ENCODE results near the gene KDM6A. TPM values are rescaled to one million over a fixed set of nuclear protein-coding genes. Genes with fewer than 3 reads are reported as not detected.
A peak's percentile ranks its signal among the peaks of the same experiment; 100 is the strongest.
"Not testable (repeated sequence)": the region's sequence is repeated elsewhere in the genome, so short reads cannot be mapped to it uniquely, and the experiment has no call there.

The KDM6A gene
- total and polyA plus RNA-seq, 8 donors: 21.1 to 75.0 (median 49.2) TPM

GRCh38 chrX:44904542-44905115 is 31.6 kb downstream of the KDM6A start:
- Histone ChIP-seq H3K9me3 (peaks cover 0 to 4% of the 10 kb centered on the region in 2 donors), H3K36me3 (no peaks in the 10 kb centered on the region), H3K27ac (peak overlapping the region in 1 of 2 donors; percentile 13), H3K27me3 (no peaks in the 10 kb centered on the region), H3K4me3 (no peak overlapping the region), H3K4me1 (peaks cover 8 to 25% of the 10 kb centered on the region in 2 donors)
- DNase-seq (no peak), ATAC-seq (peak; percentile 43)
- TF ChIP-seq, protein P1, sequence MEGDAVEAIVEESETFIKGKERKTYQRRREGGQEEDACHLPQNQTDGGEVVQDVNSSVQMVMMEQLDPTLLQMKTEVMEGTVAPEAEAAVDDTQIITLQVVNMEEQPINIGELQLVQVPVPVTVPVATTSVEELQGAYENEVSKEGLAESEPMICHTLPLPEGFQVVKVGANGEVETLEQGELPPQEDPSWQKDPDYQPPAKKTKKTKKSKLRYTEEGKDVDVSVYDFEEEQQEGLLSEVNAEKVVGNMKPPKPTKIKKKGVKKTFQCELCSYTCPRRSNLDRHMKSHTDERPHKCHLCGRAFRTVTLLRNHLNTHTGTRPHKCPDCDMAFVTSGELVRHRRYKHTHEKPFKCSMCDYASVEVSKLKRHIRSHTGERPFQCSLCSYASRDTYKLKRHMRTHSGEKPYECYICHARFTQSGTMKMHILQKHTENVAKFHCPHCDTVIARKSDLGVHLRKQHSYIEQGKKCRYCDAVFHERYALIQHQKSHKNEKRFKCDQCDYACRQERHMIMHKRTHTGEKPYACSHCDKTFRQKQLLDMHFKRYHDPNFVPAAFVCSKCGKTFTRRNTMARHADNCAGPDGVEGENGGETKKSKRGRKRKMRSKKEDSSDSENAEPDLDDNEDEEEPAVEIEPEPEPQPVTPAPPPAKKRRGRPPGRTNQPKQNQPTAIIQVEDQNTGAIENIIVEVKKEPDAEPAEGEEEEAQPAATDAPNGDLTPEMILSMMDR (IDR thresholded peaks at IDR 0.05): no peak
- intact Hi-C loops (cut with DNase I): no loop called here

DNA sequence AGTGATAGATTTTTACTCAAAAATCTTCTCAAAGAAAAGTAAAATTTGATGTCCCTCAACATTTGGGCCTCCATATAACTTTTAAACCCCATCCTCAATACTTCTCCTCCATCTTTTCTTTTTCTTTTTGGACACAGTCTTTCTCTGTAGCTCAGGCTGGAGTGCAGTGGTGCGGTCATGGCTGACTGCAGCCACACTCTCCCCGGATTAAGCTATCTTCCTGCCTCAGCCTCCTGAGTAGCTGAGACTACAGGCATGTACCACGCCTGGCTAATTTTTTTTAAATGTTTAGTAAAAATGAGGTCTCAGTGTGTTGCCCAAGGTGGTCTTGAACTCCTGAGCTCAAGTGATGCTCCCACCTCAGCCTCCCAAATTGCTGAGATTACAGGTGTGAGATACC is 33.1 kb downstream of the KDM6A start:
- ATAC-seq: no peak
- DNase-seq: no peak
- no peaks in the 10 kb centered on the region for H3K27me3 ChIP-seq
- no peak overlapping the region for H3K27ac ChIP-seq
- H3K4me3 ChIP-seq: no peak overlapping the region
- peaks cover 8 to 17% of the 10 kb centered on the region in 2 donors for H3K4me1 ChIP-seq
- intact Hi-C loops (cut with DNase I): no loop called here
- peaks cover 0 to 4% of the 10 kb centered on the region in 2 donors for H3K9me3 ChIP-seq
- TF ChIP-seq, protein P1 (IDR thresholded peaks at IDR 0.05): no peak
- H3K36me3 ChIP-seq: no peaks in the 10 kb centered on the region

GRCh38 chrX:44906542-44906941 is 33.6 kb downstream of the KDM6A start:
- intact Hi-C loops (cut with DNase I): no loop called here
- no peak for ATAC-seq
- Histone ChIP-seq H3K4me3 (no peak overlapping the region), H3K4me1 (peaks cover 8 to 17% of the 10 kb centered on the region in 2 donors), H3K36me3 (no peaks in the 10 kb centered on the region), H3K27me3 (no peaks in the 10 kb centered on the region), H3K9me3 (peaks cover 0 to 4% of the 10 kb centered on the region in 2 donors), H3K27ac (no peak overlapping the region)
- TF ChIP-seq, protein P1 (IDR thresholded peaks at IDR 0.05): no peak
- DNase-seq: no peak

DNA sequence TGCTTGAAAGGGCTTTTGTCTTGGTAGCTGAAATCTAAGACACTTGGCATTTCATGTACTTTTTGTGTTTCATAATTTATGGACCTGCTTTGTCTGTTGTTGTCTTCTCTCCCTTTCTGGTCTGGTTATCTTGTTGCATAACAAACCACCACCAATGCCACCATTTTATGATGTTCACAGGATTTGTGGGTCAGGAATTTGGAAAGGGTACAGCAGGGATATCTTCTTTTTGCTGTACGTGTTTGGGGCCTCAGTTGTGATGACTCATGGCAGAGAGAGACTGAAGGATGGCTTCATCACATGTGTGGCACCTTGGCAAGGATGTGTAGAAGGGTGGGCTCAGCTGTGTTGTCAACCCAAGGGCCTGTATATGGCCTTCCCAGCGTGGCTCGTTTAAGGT is 35.2 kb downstream of the KDM6A start:
- no peak for ATAC-seq
- no peak overlapping the region for H3K27ac ChIP-seq
- TF ChIP-seq, protein P1 (IDR thresholded peaks at IDR 0.05): no peak
- intact Hi-C loops (cut with DNase I): no loop called here
- no peaks in the 10 kb centered on the region for H3K9me3 ChIP-seq
- peaks cover 8 to 19% of the 10 kb centered on the region in 2 donors for H3K4me1 ChIP-seq
- no peak overlapping the region for H3K4me3 ChIP-seq
- no peaks in the 10 kb centered on the region for H3K36me3 ChIP-seq
- no peak for DNase-seq
- no peaks in the 10 kb centered on the region for H3K27me3 ChIP-seq

GRCh38 chrX:44908827-44909226 is 35.8 kb downstream of the KDM6A start:
- peak overlapping the region in 1 of 2 donors; percentile 18 for H3K27ac ChIP-seq
- intact Hi-C loops (cut with DNase I): no loop called here
- TF ChIP-seq, protein P1 (IDR thresholded peaks at IDR 0.05): no peak
- no peaks in the 10 kb centered on the region for H3K9me3 ChIP-seq
- ATAC-seq: no peak
- peaks cover 8 to 21% of the 10 kb centered on the region in 2 donors for H3K4me1 ChIP-seq
- no peak for DNase-seq
- H3K4me3 ChIP-seq: no peak overlapping the region
- no peaks in the 10 kb centered on the region for H3K27me3 ChIP-seq
- no peaks in the 10 kb centered on the region for H3K36me3 ChIP-seq

- H3K36me3 ChIP-seq; H3K9me3 ChIP-seq; H3K4me3 ChIP-seq; H3K27me3 ChIP-seq; ATAC-seq; intact Hi-C loops (cut with DNase I); H3K27ac ChIP-seq; DNase-seq: not testable (repeated sequence)
- peaks cover 12 to 26% of the 10 kb centered on the region in 2 donors for H3K4me1 ChIP-seq
Observed at GRCh38 chrX:44910508-44910907, 37.5 kb downstream of the KDM6A start.

DNA sequence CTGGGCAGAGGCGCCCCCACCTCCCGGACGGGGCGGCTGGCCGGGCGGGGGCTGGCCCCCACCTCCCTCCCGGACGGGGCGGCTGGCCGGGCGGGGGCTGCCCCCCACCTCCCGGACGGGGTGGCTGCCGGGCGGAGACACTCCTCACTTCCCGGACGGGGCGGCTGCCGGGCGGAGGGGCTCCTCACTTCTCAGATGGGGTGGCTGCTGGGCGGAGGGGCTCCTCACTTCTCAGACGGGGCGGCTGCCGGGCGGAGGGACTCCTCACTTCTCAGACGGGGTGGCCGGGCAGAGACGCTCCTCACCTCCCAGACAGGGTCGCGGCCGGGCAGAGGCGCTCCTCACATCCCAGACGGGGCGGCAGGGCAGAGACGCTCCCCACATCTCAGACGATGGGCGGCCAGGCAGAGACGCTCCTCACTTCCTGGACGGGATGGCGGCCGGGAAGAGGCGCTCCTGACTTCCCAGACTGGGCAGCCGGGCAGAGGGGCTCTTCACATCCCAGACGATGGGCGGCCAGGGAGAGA is 38.1 kb downstream of the KDM6A start:
- intact Hi-C loops (cut with DNase I); H3K36me3 ChIP-seq; H3K27ac ChIP-seq; DNase-seq; ATAC-seq; H3K4me3 ChIP-seq; H3K27me3 ChIP-seq; H3K9me3 ChIP-seq: not testable (repeated sequence)
- H3K4me1 ChIP-seq: peaks cover 17 to 27% of the 10 kb centered on the region in 2 donors
